Measurements from ENCODE around the gene SNX7. TPM values are rescaled to one million over a fixed set of nuclear protein-coding genes. Genes with fewer than 3 reads are reported as not detected.

The SNX7 gene
- total and polyA plus RNA-seq, 2 experiments from 2014 or later, result 30.0 to 76.1 TPM

GRCh38 chr1:98763488-98764150 is 102.1 kb downstream of the SNX7 start:
- no peaks in the 10 kb centered on the region for H3K79me2 ChIP-seq
- no peak overlapping the region for H3K4me3 ChIP-seq
- no peaks in the 10 kb centered on the region for H3K4me1 ChIP-seq (ENCODE audit: insufficient read depth)
- H3K36me3 ChIP-seq (replicated peaks; ENCODE audit: insufficient read depth, low read depth), result no peaks in the 10 kb centered on the region
- no peak overlapping the region for H2AFZ ChIP-seq
- H3K4me2 ChIP-seq, result no peak overlapping the region
- no peaks in the 10 kb centered on the region for H4K20me1 ChIP-seq (ENCODE audit: insufficient read depth, poor library complexity, severe bottlenecking)
- H3K9me3 ChIP-seq (ENCODE audit: low read depth), result no peaks in the 10 kb centered on the region
- H3K27me3 ChIP-seq, result no peaks in the 10 kb centered on the region
- no peak for TF ChIP-seq EZH2phosphoT487 (IDR thresholded peaks at IDR 0.05; ENCODE audit: low read depth, severe bottlenecking, unreplicated experiment)
- TF ChIP-seq CTCF (IDR thresholded peaks at IDR 0.05; ENCODE audit: poor library complexity), result no peak
- no peak for TF ChIP-seq EZH2 (IDR thresholded peaks at IDR 0.05; ENCODE audit: borderline replicate concordance)
- 87% methylated on average over 3 of the region's 3 CpGs for WGBS (ENCODE audit: low lambda C conversion rate, missing lambda C conversion rate)
- H3K27ac ChIP-seq, result no peak overlapping the region
- no peaks in the 10 kb centered on the region for H3K9me2 ChIP-seq (replicated peaks; ENCODE audit: insufficient read depth)
- DNase-seq (ENCODE audit: low spot score), result no peak

GRCh38 chr1:98764485-98764884 is 103.0 kb downstream of the SNX7 start:
- Histone ChIP-seq H3K4me2 (no peak overlapping the region), H3K36me3 (replicated peaks; ENCODE audit: insufficient read depth, low read depth) (no peaks in the 10 kb centered on the region), H3K4me3 (no peak overlapping the region), H3K27ac (no peak overlapping the region), H3K79me2 (no peaks in the 10 kb centered on the region), H3K9me3 (ENCODE audit: low read depth) (no peaks in the 10 kb centered on the region), H2AFZ (no peak overlapping the region), H4K20me1 (ENCODE audit: insufficient read depth, poor library complexity, severe bottlenecking) (no peaks in the 10 kb centered on the region), H3K9me2 (replicated peaks; ENCODE audit: insufficient read depth) (no peaks in the 10 kb centered on the region), H3K4me1 (ENCODE audit: insufficient read depth) (no peaks in the 10 kb centered on the region), H3K27me3 (no peaks in the 10 kb centered on the region)
- WGBS (ENCODE audit: low lambda C conversion rate, missing lambda C conversion rate), result 53% methylated on average over 1 of the region's 1 CpG
- TF ChIP-seq EZH2phosphoT487 (IDR thresholded peaks at IDR 0.05; ENCODE audit: low read depth, severe bottlenecking, unreplicated experiment) (no peak), EZH2 (IDR thresholded peaks at IDR 0.05; ENCODE audit: borderline replicate concordance) (no peak), CTCF (IDR thresholded peaks at IDR 0.05; ENCODE audit: poor library complexity) (no peak)
- no peak for DNase-seq (ENCODE audit: low spot score)

GRCh38 chr1:98766255-98766654 is 104.7 kb downstream of the SNX7 start:
- no peak overlapping the region for H3K4me3 ChIP-seq
- no peak for DNase-seq (ENCODE audit: low spot score)
- H3K9me3 ChIP-seq (ENCODE audit: low read depth), result no peaks in the 10 kb centered on the region
- no peaks in the 10 kb centered on the region for H3K27me3 ChIP-seq
- TF ChIP-seq EZH2 (IDR thresholded peaks at IDR 0.05; ENCODE audit: borderline replicate concordance) (no peak), CTCF (IDR thresholded peaks at IDR 0.05; ENCODE audit: poor library complexity) (no peak), EZH2phosphoT487 (IDR thresholded peaks at IDR 0.05; ENCODE audit: low read depth, severe bottlenecking, unreplicated experiment) (no peak)
- no peaks in the 10 kb centered on the region for H4K20me1 ChIP-seq (ENCODE audit: insufficient read depth, poor library complexity, severe bottlenecking)
- H3K9me2 ChIP-seq (replicated peaks; ENCODE audit: insufficient read depth), result no peaks in the 10 kb centered on the region
- no peak overlapping the region for H3K27ac ChIP-seq
- WGBS (ENCODE audit: low lambda C conversion rate, missing lambda C conversion rate), result 97% methylated on average over 4 of the region's 4 CpGs
- H3K4me2 ChIP-seq, result no peak overlapping the region
- H3K4me1 ChIP-seq (ENCODE audit: insufficient read depth), result no peaks in the 10 kb centered on the region
- no peak overlapping the region for H2AFZ ChIP-seq
- no peaks in the 10 kb centered on the region for H3K79me2 ChIP-seq
- no peaks in the 10 kb centered on the region for H3K36me3 ChIP-seq (replicated peaks; ENCODE audit: insufficient read depth, low read depth)
